Sigmoid colon (tissue), 7 donors: ENCODE results near the gene NPAS2. TPM values are rescaled to one million over a fixed set of nuclear protein-coding genes. Genes with fewer than 3 reads are reported as not detected.

Experiments used
- DNase-seq: peaks from one replicate; pipeline ENCODE4 v3.0.0-alpha.2; 2019
- H3K27ac ChIP-seq, 4 donors: fragments of 200-600 bp; sonication (generic); one replicate each; pipeline ENCODE4 v1.5.1; 2016 to 2019; ENCODE audit warnings: mild to moderate bottlenecking in 1 of 4
- H3K27me3 ChIP-seq, 3 donors: fragments of 200-600 bp; sonication (generic); one replicate each; pipeline ENCODE4 v1.5.1; 2019; ENCODE audit warnings: mild to moderate bottlenecking in 1 of 3
- H3K36me3 ChIP-seq, 4 donors: fragments of 200-600 bp; sonication (generic); one replicate each; pipeline ENCODE4 v1.5.1; 2016 to 2019
- H3K4me1 ChIP-seq, 4 donors: fragments of 200-600 bp; sonication (generic); one replicate each; pipeline ENCODE4 v1.5.1; 2017 to 2019
- H3K4me3 ChIP-seq, 4 donors: fragments of 200-600 bp; sonication (generic); one replicate each; pipeline ENCODE4 v1.5.1; 2017 to 2019; ENCODE audit warnings: mild to moderate bottlenecking in 2 of 4, moderate library complexity in 1 of 4
- H3K9me3 ChIP-seq, 4 donors: fragments of 200-600 bp in 3 of 4; sonication (generic) in 3 of 4; one replicate each; pipeline versions ENCODE4 v1.5.1 to v1.6.1; 2013 to 2019
- EP300 ChIP-seq, 4 donors: sonication (generic); formaldehyde crosslinking; IDR thresholded peaks; one replicate each; pipeline ENCODE4 v1.6.1; 2017; ENCODE audit warnings: antibody characterized with exemption in 4 of 4
- POLR2A ChIP-seq, 2 donors: fragments of 450-650 bp; IDR thresholded peaks; one replicate each; pipeline ENCODE4 v1.6.1; 2016; ENCODE audit warnings: antibody characterized with exemption in 2 of 2, mild to moderate bottlenecking in 2 of 2, moderate library complexity in 2 of 2
- POLR2AphosphoS5 ChIP-seq, 4 donors: sonication (generic); formaldehyde crosslinking; IDR thresholded peaks; one replicate each; pipeline ENCODE4 v1.6.1; 2017; ENCODE audit warnings: antibody characterized with exemption in 4 of 4
- WGBS, 2 donors: extraction: QIAGEN DNeasy Blood & Tissue Kit; methylation state at CpG; one replicate each; pipeline ENCODE4 v1.1.7; 2013; 5-methylcytosine and 5-hydroxymethylcytosine counted together
- intact Hi-C: fragments of 100-400 bp; cut with DNase I; formaldehyde crosslinking; loops from one replicate; pipeline ENCODE4 v1.15.1; 2023
- polyA plus RNA-seq, 3 donors: library from polyadenylated mRNA; stranded (reverse); fragments of 200-250 nt; gene quantifications; one replicate each; pipeline ENCODE4 v1.2.3, GENCODE V29; 2013
- total RNA-seq, 4 donors: library from RNA; depleted of rRNA; stranded (reverse); fragments of >200 nt; gene quantifications; one replicate each; pipeline ENCODE4 v1.1.0, GENCODE V29; 2016
- TF ChIP-seq, protein P1 (sequence below), 4 experiments: fragments of 450-650 bp in 3 of 4; fragments of 200-600 bp in 1 of 4; IDR thresholded peaks; one replicate each; pipeline ENCODE4 v1.5.1; 2016 to 2019; ENCODE audit warnings: antibody characterized with exemption in 4 of 4, mild to moderate bottlenecking in 3 of 4, moderate library complexity in 2 of 4
- donor health status: healthy with polysubstance abuse.
- donor health status: Bipolar disorder and iron deficiency.
- donor health status: healthy.

NPAS2 gene
- total and polyA plus RNA-seq, 7 donors: 14.2 to 53.9 (median 23.2) TPM

DNA sequence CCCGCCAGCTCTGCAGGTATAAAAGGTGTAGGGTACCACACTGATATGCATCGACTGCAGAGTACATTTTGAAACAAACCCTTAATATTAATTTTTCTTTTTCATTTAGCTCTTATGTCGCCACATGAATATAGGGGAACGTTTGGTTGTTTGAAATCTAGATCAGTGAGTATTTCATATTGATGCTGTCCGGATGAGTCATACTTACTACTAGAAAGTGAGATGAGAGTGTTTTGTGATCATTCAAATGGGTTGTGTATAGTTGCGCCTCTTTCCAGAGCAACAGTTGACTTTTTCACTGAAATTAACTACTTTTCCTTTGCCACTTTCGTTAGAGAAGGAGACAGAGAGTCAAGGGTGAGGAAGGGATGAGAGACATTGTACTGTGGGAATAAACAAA lies 24.6 kb downstream of the NPAS2 start:
- H3K27me3 ChIP-seq: no peaks in the 10 kb centered on the region
- H3K36me3 ChIP-seq: no peaks in the 10 kb centered on the region
- no peaks in the 10 kb centered on the region for H3K9me3 ChIP-seq
- 77 to 90% methylated on average over 7 of the region's 7 CpGs for WGBS, 2 donors
- no peak overlapping the region for H3K27ac ChIP-seq
- intact Hi-C loops: no loop called here
- TF ChIP-seq POLR2AphosphoS5 (IDR thresholded peaks at IDR 0.05) (no peak), POLR2A (IDR thresholded peaks at IDR 0.05) (no peak), EP300 (IDR thresholded peaks at IDR 0.05) (no peak)
- TF ChIP-seq, protein P1, sequence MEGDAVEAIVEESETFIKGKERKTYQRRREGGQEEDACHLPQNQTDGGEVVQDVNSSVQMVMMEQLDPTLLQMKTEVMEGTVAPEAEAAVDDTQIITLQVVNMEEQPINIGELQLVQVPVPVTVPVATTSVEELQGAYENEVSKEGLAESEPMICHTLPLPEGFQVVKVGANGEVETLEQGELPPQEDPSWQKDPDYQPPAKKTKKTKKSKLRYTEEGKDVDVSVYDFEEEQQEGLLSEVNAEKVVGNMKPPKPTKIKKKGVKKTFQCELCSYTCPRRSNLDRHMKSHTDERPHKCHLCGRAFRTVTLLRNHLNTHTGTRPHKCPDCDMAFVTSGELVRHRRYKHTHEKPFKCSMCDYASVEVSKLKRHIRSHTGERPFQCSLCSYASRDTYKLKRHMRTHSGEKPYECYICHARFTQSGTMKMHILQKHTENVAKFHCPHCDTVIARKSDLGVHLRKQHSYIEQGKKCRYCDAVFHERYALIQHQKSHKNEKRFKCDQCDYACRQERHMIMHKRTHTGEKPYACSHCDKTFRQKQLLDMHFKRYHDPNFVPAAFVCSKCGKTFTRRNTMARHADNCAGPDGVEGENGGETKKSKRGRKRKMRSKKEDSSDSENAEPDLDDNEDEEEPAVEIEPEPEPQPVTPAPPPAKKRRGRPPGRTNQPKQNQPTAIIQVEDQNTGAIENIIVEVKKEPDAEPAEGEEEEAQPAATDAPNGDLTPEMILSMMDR (IDR thresholded peaks at IDR 0.05): no peak
- H3K4me3 ChIP-seq: no peak overlapping the region
- DNase-seq: no peak
- peaks cover 0 to 14% (median 7%) of the 10 kb centered on the region in 4 donors for H3K4me1 ChIP-seq

DNA sequence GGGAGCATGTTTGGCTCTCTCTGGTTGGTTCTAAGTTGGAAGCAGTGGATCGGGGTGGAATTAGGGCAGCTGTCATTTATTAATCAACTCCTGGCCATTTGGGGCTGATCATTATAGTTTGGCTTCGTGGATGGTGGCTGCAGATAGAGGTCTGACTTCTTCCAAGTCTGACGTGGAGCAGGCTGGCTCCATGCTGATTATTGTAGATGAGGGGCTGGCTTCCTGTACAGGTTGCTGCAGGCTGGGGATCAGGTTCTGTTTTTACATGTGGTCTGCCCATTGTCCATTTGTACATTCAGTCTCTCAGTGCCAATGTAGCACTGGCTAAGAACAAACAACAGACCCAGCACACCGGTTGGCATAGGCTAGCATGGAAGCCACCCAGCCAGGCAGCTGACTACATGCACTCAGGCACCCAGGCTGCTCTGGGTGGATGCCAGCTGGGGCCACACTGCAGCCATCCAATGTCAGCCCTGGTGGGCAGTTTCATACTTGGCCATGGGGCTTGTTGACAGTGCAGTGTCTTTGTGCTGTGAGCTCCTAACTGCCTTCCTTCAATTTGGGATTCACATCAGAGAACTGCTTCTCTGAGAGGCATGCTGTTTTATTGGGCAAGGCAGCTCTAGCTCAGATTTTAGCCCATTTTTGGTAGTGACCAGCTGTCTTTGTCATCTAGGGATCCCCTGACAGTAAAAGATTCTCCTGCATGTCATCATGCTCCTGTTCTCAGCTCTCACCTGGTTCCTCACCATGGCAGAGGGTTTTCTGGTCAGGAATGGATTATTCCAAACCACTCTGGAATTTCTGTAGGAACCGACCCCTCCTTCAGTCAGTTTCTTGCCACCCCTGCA lies 25.4 kb downstream of the NPAS2 start:
- Histone ChIP-seq H3K27ac (peak overlapping the region in 1 of 4 donors; percentile 12), H3K4me1 (peaks cover 0 to 14% (median 7%) of the 10 kb centered on the region in 4 donors), H3K36me3 (no peaks in the 10 kb centered on the region), H3K4me3 (no peak overlapping the region), H3K27me3 (no peaks in the 10 kb centered on the region), H3K9me3 (no peaks in the 10 kb centered on the region)
- TF ChIP-seq POLR2AphosphoS5 (IDR thresholded peaks at IDR 0.05) (peak in 2 of 4 donors; percentile 17 to 33), EP300 (IDR thresholded peaks at IDR 0.05) (no peak), POLR2A (IDR thresholded peaks at IDR 0.05) (no peak)
- TF ChIP-seq, protein P1 (IDR thresholded peaks at IDR 0.05): no peak
- 91 to 95% methylated on average over 5 of the region's 5 CpGs for WGBS, 2 donors
- DNase-seq: peak; percentile 80
- intact Hi-C loops: no loop called here

DNA sequence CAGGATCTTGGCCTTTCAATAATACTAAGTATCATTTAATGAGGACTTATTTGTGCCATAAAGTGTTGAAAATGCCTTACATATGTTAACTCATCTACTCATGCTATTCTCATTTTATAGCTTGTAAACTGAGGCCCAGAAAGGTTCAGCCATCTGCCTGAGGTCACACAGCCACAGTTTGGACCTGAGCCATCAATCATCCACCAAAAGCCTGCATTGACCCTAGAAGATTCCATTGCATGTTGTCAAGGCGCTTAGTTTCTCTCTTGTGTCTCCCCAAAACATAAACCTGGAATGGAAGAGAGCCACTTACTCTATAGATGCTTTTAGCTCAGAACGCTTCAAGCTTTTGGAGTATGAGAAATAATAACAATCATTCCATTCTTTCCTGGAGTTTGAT lies 26.8 kb downstream of the NPAS2 start:
- no peak overlapping the region for H3K27ac ChIP-seq
- intact Hi-C loops: no loop called here
- no peak overlapping the region for H3K4me3 ChIP-seq
- H3K9me3 ChIP-seq: no peaks in the 10 kb centered on the region
- TF ChIP-seq, protein P1 (IDR thresholded peaks at IDR 0.05): no peak
- TF ChIP-seq POLR2A (IDR thresholded peaks at IDR 0.05): no peak
- TF ChIP-seq POLR2AphosphoS5 (IDR thresholded peaks at IDR 0.05): no peak
- no peak for TF ChIP-seq EP300 (IDR thresholded peaks at IDR 0.05)
- no peaks in the 10 kb centered on the region for H3K27me3 ChIP-seq
- 94 to 96% methylated on average over 2 of the region's 2 CpGs for WGBS, 2 donors
- H3K4me1 ChIP-seq: peaks cover 0 to 14% (median 7%) of the 10 kb centered on the region in 4 donors
- no peaks in the 10 kb centered on the region for H3K36me3 ChIP-seq
- no peak for DNase-seq

DNA sequence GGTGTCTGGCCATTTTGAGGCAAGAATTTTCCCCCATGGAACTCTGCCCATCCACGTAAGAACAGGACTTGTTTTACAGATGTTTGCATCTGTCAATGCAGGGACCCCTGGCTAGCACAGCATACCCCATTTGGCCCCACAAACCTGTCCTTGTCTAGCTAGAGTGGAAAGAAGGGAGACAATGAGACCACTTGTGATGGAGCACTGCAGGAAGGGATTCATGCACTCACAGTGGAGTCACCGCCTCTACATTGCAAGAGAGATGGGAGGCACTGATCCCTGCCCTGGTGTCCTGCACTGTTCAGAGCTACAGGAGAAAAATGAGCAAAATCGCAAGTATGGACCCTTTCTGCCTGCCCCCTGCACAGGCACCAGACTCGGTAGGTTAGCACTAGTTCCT lies 32.5 kb downstream of the NPAS2 start:
- H3K36me3 ChIP-seq: no peaks in the 10 kb centered on the region
- 91 to 92% methylated on average over 4 of the region's 4 CpGs for WGBS, 2 donors
- H3K4me3 ChIP-seq: no peak overlapping the region
- intact Hi-C loops: no loop called here
- H3K27ac ChIP-seq: no peak overlapping the region
- DNase-seq: no peak
- H3K4me1 ChIP-seq: no peaks in the 10 kb centered on the region
- H3K27me3 ChIP-seq: no peaks in the 10 kb centered on the region
- TF ChIP-seq POLR2A (IDR thresholded peaks at IDR 0.05): no peak
- TF ChIP-seq, protein P1 (IDR thresholded peaks at IDR 0.05): no peak
- no peak for TF ChIP-seq POLR2AphosphoS5 (IDR thresholded peaks at IDR 0.05)
- TF ChIP-seq EP300 (IDR thresholded peaks at IDR 0.05): no peak
- no peaks in the 10 kb centered on the region for H3K9me3 ChIP-seq
